Neuronal stem cell (in vitro differentiated cells): ENCODE data around the gene MIER3.

ENCODE experiments used
- DNase-seq: peaks from one replicate; pipeline ENCODE4 v3.0.0-alpha.2; 2013; ENCODE audit warnings: low spot score
- H2AFZ ChIP-seq: one replicate; pipeline ENCODE4 v1.6.1; 2013; ENCODE audit warnings: mild to moderate bottlenecking, low read length, inconsistent platforms
- H2AK5ac ChIP-seq: 2 replicates; pipeline ENCODE4 v1.6.1; 2013; ENCODE audit warnings: low read depth, mild to moderate bottlenecking, inconsistent platforms, low read length, moderate library complexity, mixed read lengths
- H2BK120ac ChIP-seq: 2 replicates; pipeline ENCODE4 v1.6.1; 2013; ENCODE audit warnings: low read depth, mild to moderate bottlenecking, inconsistent platforms, low read length, moderate library complexity, mixed read lengths
- H2BK12ac ChIP-seq: one replicate; pipeline ENCODE4 v1.6.1; 2013; ENCODE audit warnings: low read length, inconsistent platforms
- H2BK15ac ChIP-seq: 2 replicates; pipeline ENCODE4 v1.6.1; 2013; ENCODE audit warnings: mild to moderate bottlenecking, low read length, inconsistent platforms, mixed read lengths
- H2BK5ac ChIP-seq: one replicate; pipeline ENCODE4 v1.6.1; 2013; ENCODE audit warnings: inconsistent platforms, mild to moderate bottlenecking, low read length, moderate library complexity
- H3K14ac ChIP-seq: one replicate; pipeline ENCODE4 v1.6.1; 2013; ENCODE audit warnings: low read length, inconsistent platforms
- H3K18ac ChIP-seq: 2 replicates; pipeline ENCODE4 v1.6.1; 2013; ENCODE audit warnings: low read length, inconsistent platforms
- H3K23ac ChIP-seq: 2 replicates; pipeline ENCODE4 v1.6.1; 2013; ENCODE audit warnings: low read depth, mild to moderate bottlenecking, mixed read lengths, low read length, inconsistent platforms; ENCODE audit not compliant: poor library complexity
- H3K27ac ChIP-seq: replicated peaks from 3 replicates; pipeline ENCODE4 v1.5.1; 2013; ENCODE audit warnings: low read length, inconsistent platforms
- H3K27me3 ChIP-seq, 3 experiments: 2 replicates each; pipeline ENCODE4 v1.6.1; 2013; ENCODE audit warnings: low read length in 3 of 3, mild to moderate bottlenecking in 2 of 3, inconsistent platforms in 1 of 3, low read depth in 1 of 3, mixed read lengths in 1 of 3, moderate library complexity in 1 of 3; ENCODE audit not compliant: control insufficient read depth in 3 of 3, insufficient read depth in 3 of 3
- H3K36me3 ChIP-seq, 2 donors: replicated peaks in 1 of 2; 2 replicates each; pipeline ENCODE4 v1.6.1; 2013; ENCODE audit warnings: low read length in 2 of 2; ENCODE audit not compliant: control insufficient read depth in 2 of 2, insufficient read depth in 2 of 2
- H3K4ac ChIP-seq: 2 replicates; pipeline ENCODE4 v1.6.1; 2013; ENCODE audit warnings: inconsistent platforms, mild to moderate bottlenecking, low read length, moderate library complexity
- H3K4me1 ChIP-seq, 2 donors: 1 replicate in 1 of 2; 2 replicates in 1 of 2; pipeline ENCODE4 v1.6.1; 2013; ENCODE audit warnings: low read length in 2 of 2, low read depth in 1 of 2; ENCODE audit not compliant: control insufficient read depth in 2 of 2, insufficient read depth in 1 of 2
- H3K4me2 ChIP-seq: one replicate; pipeline ENCODE4 v1.6.1; 2013; ENCODE audit warnings: mild to moderate bottlenecking, low read length, inconsistent platforms; ENCODE audit not compliant: insufficient read depth, poor library complexity, severe bottlenecking
- H3K4me3 ChIP-seq, 2 donors: 2 replicates each; pipeline ENCODE4 v1.5.1; 2013; ENCODE audit warnings: low read length in 2 of 2, mild to moderate bottlenecking in 2 of 2, inconsistent platforms in 1 of 2, moderate library complexity in 1 of 2
- H3K79me1 ChIP-seq: one replicate; pipeline ENCODE4 v1.6.1; 2013; ENCODE audit warnings: low read depth, mild to moderate bottlenecking, inconsistent platforms, low read length, moderate library complexity
- H3K9ac ChIP-seq: one replicate; pipeline ENCODE4 v1.6.1; 2013; ENCODE audit warnings: mild to moderate bottlenecking, low read depth, low read length, inconsistent platforms; ENCODE audit not compliant: poor library complexity
- H3K9me3 ChIP-seq, 2 donors: replicated peaks in 1 of 2; 2 replicates each; pipeline versions ENCODE3 to v1.6.1; 2013; ENCODE audit warnings: low read length in 2 of 2, mild to moderate bottlenecking in 2 of 2, inconsistent platforms in 1 of 2, low read depth in 1 of 2, mixed read lengths in 1 of 2, moderate library complexity in 1 of 2; ENCODE audit not compliant: control insufficient read depth in 2 of 2, insufficient read depth in 1 of 2
- H4K8ac ChIP-seq: one replicate; pipeline ENCODE4 v1.6.1; 2013; ENCODE audit warnings: low read depth, mild to moderate bottlenecking, inconsistent platforms, low read length, moderate library complexity
- H4K91ac ChIP-seq: one replicate; pipeline ENCODE4 v1.6.1; 2013; ENCODE audit warnings: low read length, low read depth, mild to moderate bottlenecking, inconsistent platforms; ENCODE audit not compliant: poor library complexity
- WGBS, 2 donors: extraction: QIAGEN DNeasy Blood & Tissue Kit; methylation state at CpG; one replicate each; pipeline ENCODE4 v1.1.7; 2013; ENCODE audit warnings: missing lambda C conversion rate in 2 of 2, mixed read lengths in 1 of 2; ENCODE audit not compliant: insufficient read length in 2 of 2, insufficient replicate concordance in 1 of 2; ENCODE audit errors: extremely low coverage in 2 of 2; 5-methylcytosine and 5-hydroxymethylcytosine counted together

Gene MIER3

GRCh38 chr5:56962286-56962685 lies 10.4 kb upstream of the MIER3 start:
- Histone ChIP-seq H3K27ac (no peak overlapping the region), H2AFZ (no peak overlapping the region), H2AK5ac (no peak overlapping the region), H2BK12ac (no peak overlapping the region), H3K4me2 (no peak overlapping the region), H2BK120ac (no peak overlapping the region), H3K4me1 (peaks cover 0 to 1% of the 10 kb centered on the region in 2 donors), H4K91ac (no peak overlapping the region), H3K36me3 (no peaks in the 10 kb centered on the region), H3K79me1 (no peaks in the 10 kb centered on the region), H3K9ac (no peak overlapping the region), H3K9me3 (peaks cover 0 to 1% of the 10 kb centered on the region in 2 donors), H3K4me3 (no peak overlapping the region), H3K27me3 (peaks cover 0 to 46% (median 2%) of the 10 kb centered on the region in 3 experiments), H2BK15ac (no peak overlapping the region), H3K14ac (no peak overlapping the region), H3K18ac (no peak overlapping the region), H2BK5ac (no peak overlapping the region), H3K4ac (no peak overlapping the region), H4K8ac (no peak overlapping the region), H3K23ac (no peak overlapping the region)
- no CpG with 5 or more reads among the region's 2 CpGs for WGBS, 2 donors
- DNase-seq = no peak

- Histone ChIP-seq H3K4me3 (no peak overlapping the region), H3K4ac (no peak overlapping the region), H2BK12ac (no peak overlapping the region), H3K4me1 (peaks cover 0 to 1% of the 10 kb centered on the region in 2 donors), H4K8ac (no peak overlapping the region), H3K27ac (no peak overlapping the region), H3K9me3 (peaks cover 0 to 1% of the 10 kb centered on the region in 2 donors), H2BK5ac (no peak overlapping the region), H2AK5ac (no peak overlapping the region), H3K27me3 (peaks cover 0 to 44% (median 2%) of the 10 kb centered on the region in 3 experiments), H4K91ac (no peak overlapping the region), H2BK15ac (no peak overlapping the region), H2AFZ (no peak overlapping the region), H3K18ac (no peak overlapping the region), H3K9ac (no peak overlapping the region), H3K4me2 (no peak overlapping the region), H3K23ac (no peak overlapping the region), H3K36me3 (no peaks in the 10 kb centered on the region), H2BK120ac (no peak overlapping the region), H3K79me1 (no peaks in the 10 kb centered on the region), H3K14ac (no peak overlapping the region)
- no peak for DNase-seq
- WGBS, 2 donors = no CpG with 5 or more reads among the region's 6 CpGs
Measured at GRCh38 chr5:56961746-56962145, 9.8 kb upstream of the MIER3 start.

- H2BK5ac ChIP-seq = no peak overlapping the region
- no peak overlapping the region for H2BK12ac ChIP-seq
- no peak overlapping the region for H4K8ac ChIP-seq
- H3K27ac ChIP-seq = no peak overlapping the region
- peaks cover 0 to 1% of the 10 kb centered on the region in 2 donors for H3K4me1 ChIP-seq
- H3K9ac ChIP-seq = no peak overlapping the region
- H3K36me3 ChIP-seq = no peaks in the 10 kb centered on the region
- peaks cover 0 to 1% of the 10 kb centered on the region in 2 donors for H3K9me3 ChIP-seq
- WGBS, 2 donors = no CpG with 5 or more reads among the region's 4 CpGs
- DNase-seq = no peak
- no peak overlapping the region for H2BK15ac ChIP-seq
- no peak overlapping the region for H3K14ac ChIP-seq
- H3K4me3 ChIP-seq = no peak overlapping the region
- no peak overlapping the region for H3K18ac ChIP-seq
- H3K27me3 ChIP-seq = peaks cover 0 to 42% (median 2%) of the 10 kb centered on the region in 3 experiments
- H2AK5ac ChIP-seq = no peak overlapping the region
- H3K23ac ChIP-seq = no peak overlapping the region
- no peaks in the 10 kb centered on the region for H3K79me1 ChIP-seq
- H4K91ac ChIP-seq = no peak overlapping the region
- H2AFZ ChIP-seq = no peak overlapping the region
- no peak overlapping the region for H3K4ac ChIP-seq
- no peak overlapping the region for H3K4me2 ChIP-seq
- H2BK120ac ChIP-seq = no peak overlapping the region
Measured at GRCh38 chr5:56959326-56959725, 7.4 kb upstream of the MIER3 start.

GRCh38 chr5:56958595-56958994 lies 6.7 kb upstream of the MIER3 start:
- Histone ChIP-seq H4K8ac (no peak overlapping the region), H3K9ac (no peak overlapping the region), H3K23ac (no peak overlapping the region), H2BK120ac (no peak overlapping the region), H3K27ac (no peak overlapping the region), H3K14ac (no peak overlapping the region), H3K36me3 (no peaks in the 10 kb centered on the region), H3K9me3 (peaks cover 0 to 1% of the 10 kb centered on the region in 2 donors), H3K27me3 (peaks cover 0 to 39% (median 2%) of the 10 kb centered on the region in 3 experiments), H4K91ac (no peak overlapping the region), H3K4me1 (peaks cover 0 to 1% of the 10 kb centered on the region in 2 donors), H3K79me1 (no peaks in the 10 kb centered on the region), H2BK5ac (no peak overlapping the region), H2BK12ac (no peak overlapping the region), H3K4ac (no peak overlapping the region), H2BK15ac (no peak overlapping the region), H3K4me3 (no peak overlapping the region), H3K4me2 (no peak overlapping the region), H2AFZ (no peak overlapping the region), H2AK5ac (no peak overlapping the region), H3K18ac (no peak overlapping the region)
- WGBS, 2 donors = no CpG with 5 or more reads among the region's 2 CpGs
- DNase-seq = no peak
